ENCODE data around the gene SUGCT.

SUGCT gene

GRCh38 chr7:40784176-40784575 is 649.4 kb downstream of the SUGCT start:
- no peak for TF ChIP-seq CTCF (IDR thresholded peaks at IDR 0.05; ENCODE audit: low read depth, low read length)
- no peak overlapping the region for H3K4me3 ChIP-seq (ENCODE audit: low read depth, low read length)
- DNase-seq (ENCODE audit: low read depth) = no peak

- DNase-seq (ENCODE audit: low read depth) = no peak
- no peak overlapping the region for H3K4me3 ChIP-seq (ENCODE audit: low read depth, low read length)
- TF ChIP-seq MYC (IDR thresholded peaks at IDR 0.05; ENCODE audit: low read depth, low read length) (no peak), CTCF (IDR thresholded peaks at IDR 0.05; ENCODE audit: low read depth, low read length) (no peak), POLR2A (IDR thresholded peaks at IDR 0.05; ENCODE audit: extremely low read depth, insufficient read length) (no peak)
- TF ChIP-seq, protein P1, sequence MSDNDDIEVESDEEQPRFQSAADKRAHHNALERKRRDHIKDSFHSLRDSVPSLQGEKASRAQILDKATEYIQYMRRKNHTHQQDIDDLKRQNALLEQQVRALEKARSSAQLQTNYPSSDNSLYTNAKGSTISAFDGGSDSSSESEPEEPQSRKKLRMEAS (IDR thresholded peaks at IDR 0.05; ENCODE audit: low read depth, low read length) = no peak
Observed at GRCh38 chr7:40786909-40787308, 652.1 kb downstream of the SUGCT start.

- TF ChIP-seq MYC (IDR thresholded peaks at IDR 0.05; ENCODE audit: low read depth, low read length) = no peak
- TF ChIP-seq POLR2A (IDR thresholded peaks at IDR 0.05; ENCODE audit: extremely low read depth, insufficient read length) = no peak
- TF ChIP-seq CTCF (IDR thresholded peaks at IDR 0.05; ENCODE audit: low read depth, low read length) = no peak
- TF ChIP-seq, protein P1 (IDR thresholded peaks at IDR 0.05; ENCODE audit: low read depth, low read length) = no peak
- H3K4me3 ChIP-seq (ENCODE audit: low read depth, low read length) = no peak overlapping the region
- DNase-seq (ENCODE audit: low read depth) = no peak
Observed at GRCh38 chr7:40793132-40793531, 658.3 kb downstream of the SUGCT start.

GRCh38 chr7:40795607-40796006 is 660.8 kb downstream of the SUGCT start:
- no peak for DNase-seq (ENCODE audit: low read depth)
- no peak overlapping the region for H3K4me3 ChIP-seq (ENCODE audit: low read depth, low read length)
- TF ChIP-seq, protein P1 (IDR thresholded peaks at IDR 0.05; ENCODE audit: low read depth, low read length) = no peak
- TF ChIP-seq CTCF (IDR thresholded peaks at IDR 0.05; ENCODE audit: low read depth, low read length) (no peak), POLR2A (IDR thresholded peaks at IDR 0.05; ENCODE audit: extremely low read depth, insufficient read length) (no peak)

DNA sequence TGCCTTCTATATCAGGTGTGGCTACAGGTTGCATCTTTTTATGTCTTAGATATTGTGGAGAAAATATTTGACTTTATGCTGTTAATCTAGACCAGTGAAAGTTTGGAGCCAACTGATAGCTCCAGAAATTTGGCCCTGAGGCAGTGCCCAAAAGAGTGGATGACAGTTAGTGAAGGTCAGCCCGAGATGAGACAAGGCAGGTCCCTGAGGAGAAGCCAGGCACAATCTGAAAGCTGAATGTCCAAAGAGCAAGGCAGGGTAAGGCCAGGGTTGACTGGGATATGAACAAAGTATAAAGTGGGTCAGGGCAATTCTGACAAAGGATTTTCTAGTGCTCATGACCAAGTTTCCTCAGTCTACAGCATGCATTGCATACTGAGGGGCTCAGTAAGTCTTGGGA is 661.9 kb downstream of the SUGCT start:
- no peak overlapping the region for H3K4me3 ChIP-seq (ENCODE audit: low read depth, low read length)
- TF ChIP-seq, protein P1 (IDR thresholded peaks at IDR 0.05; ENCODE audit: low read depth, low read length) = no peak
- TF ChIP-seq POLR2A (IDR thresholded peaks at IDR 0.05; ENCODE audit: extremely low read depth, insufficient read length) = no peak
- TF ChIP-seq CTCF (IDR thresholded peaks at IDR 0.05; ENCODE audit: low read depth, low read length) = no peak
- no peak for TF ChIP-seq MYC (IDR thresholded peaks at IDR 0.05; ENCODE audit: low read depth, low read length)
- DNase-seq (ENCODE audit: low read depth) = no peak

DNA sequence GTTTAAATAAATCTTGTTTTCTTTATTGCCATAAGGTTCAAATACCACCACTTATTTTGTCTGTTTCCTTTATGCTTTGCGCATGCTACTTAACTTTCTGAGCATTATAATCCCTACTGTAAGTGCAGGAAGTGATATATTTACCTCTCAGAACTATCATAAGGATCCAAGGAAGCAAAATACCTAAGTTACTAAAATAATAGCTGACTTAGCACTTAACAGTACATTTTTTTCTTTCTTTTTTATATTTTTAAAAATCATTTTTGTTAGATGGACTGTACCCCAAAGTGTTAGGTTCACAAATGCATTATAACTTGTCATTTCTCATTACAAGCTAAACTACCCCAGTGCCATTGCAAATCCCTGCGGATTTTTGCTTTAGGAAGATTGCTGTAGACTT is 663.8 kb downstream of the SUGCT start:
- TF ChIP-seq POLR2A (IDR thresholded peaks at IDR 0.05; ENCODE audit: extremely low read depth, insufficient read length) = no peak

More for the DNA sequence above, 663.8 kb downstream of the SUGCT start:
- no peak for DNase-seq (ENCODE audit: low read depth)
- H3K4me3 ChIP-seq (ENCODE audit: low read depth, low read length) = no peak overlapping the region
